HG02588 (cell line): Measurements from ENCODE around the gene PDCD7.
"Not testable (repeated sequence)": the region's sequence is repeated elsewhere in the genome, so short reads cannot be mapped to it uniquely, and the experiment has no call there.

Experiments
- ATAC-seq: cut with Tn5 transposase; IDR thresholded peaks from one replicate; pipeline ENCODE4 v1.9.1; 2021; ENCODE audit warnings: mild to moderate bottlenecking, moderate library complexity; ENCODE audit not compliant: unreplicated experiment

PDCD7 gene

DNA sequence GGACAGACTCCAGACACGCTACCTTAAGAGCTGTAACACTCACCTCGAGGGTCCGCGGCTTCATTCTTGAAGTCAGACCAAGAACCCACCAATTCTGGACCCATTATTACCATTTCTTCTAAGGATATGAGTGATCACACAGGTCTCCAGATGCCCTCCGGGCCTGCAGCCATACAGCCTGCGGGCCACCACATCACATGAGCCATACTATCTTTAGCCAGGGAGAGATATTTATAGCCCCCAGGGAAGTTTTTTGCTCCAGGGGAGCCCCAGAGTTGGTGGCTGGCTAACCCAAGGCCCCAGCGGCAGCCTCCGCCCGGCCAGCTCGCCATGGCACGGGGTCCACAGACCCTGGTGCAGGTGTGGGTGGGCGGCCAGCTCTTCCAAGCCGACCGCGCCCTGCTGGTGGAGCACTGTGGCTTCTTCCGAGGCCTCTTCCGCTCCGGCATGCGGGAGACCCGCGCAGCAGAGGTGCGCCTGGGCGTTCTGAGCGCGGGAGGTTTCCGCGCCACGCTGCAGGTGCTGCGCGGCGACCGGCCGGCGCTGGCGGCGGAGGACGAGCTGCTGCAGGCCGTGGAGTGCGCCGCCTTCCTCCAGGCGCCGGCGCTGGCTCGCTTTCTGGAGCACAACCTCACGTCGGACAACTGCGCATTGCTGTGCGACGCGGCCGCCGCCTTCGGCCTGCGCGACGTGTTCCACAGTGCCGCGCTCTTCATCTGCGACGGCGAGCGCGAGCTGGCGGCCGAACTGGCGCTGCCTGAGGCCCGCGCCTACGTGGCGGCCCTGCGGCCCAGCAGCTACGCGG lies 56.9 kb downstream of the PDCD7 start, which contains the start of gene KBTBD13:
Gene KBTBD13 (plus strand): TSS at position 261 of the 805 bp plus-strand sequence. CDS start 70 bp downstream, at position 331.
- no peak for ATAC-seq

DNA sequence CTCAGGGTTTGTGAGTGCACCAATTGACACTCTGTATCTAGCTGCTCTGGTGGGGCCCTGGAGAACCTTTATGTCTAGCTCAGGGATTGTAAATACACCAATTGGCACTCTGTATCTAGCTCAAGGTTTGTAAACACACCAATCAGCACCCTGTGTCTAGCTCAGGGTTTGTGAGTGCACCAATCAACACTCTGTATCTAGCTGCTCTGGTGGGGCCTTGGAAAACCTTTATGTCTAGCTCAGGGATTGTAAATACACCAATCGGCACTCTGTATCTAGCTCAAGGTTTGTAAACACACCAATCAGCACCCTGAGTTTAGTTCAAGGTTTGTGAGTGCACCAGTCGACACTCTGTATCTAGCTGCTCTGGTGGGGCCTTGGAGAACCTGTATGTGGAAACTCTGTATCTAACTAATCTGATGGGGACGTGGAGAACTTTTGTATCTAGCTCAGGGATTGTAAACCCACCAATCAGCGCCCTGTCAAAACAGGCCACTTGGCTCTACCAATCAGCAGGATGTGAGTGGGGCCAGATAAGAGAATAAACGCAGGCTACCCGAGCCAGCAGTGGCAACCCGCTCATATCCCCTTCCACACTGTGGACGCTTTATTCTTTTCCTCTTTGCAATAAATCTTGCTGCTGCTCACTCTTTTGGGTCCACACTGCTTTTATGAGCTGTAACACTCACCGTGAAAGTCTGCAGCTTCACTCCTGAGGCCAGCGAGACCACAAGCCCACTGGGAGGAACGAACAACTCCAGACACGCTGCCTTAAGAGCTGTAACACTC lies 57.8 kb downstream of the PDCD7 start:
- not testable (repeated sequence) for ATAC-seq

DNA sequence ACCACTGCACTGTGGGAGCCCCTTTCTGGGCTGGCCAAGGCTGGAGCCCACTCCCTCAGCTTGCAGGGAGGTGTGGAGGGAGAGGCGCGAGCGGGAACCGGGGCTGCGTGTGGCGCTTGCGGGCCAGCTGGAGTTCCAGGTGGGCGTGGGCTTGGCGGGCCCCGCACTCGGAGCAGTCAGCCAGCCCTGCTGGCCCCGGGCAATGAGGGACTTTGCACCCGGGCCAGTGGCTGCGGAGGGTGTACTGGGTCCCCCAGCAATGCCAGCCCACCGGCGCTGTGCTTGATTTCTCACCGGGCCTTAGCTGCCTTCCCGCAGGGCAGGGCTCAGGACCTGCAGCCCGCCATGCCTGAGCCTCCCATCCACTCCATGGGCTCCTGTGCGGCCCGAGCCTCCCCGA lies 58.7 kb downstream of the PDCD7 start:
- not testable (repeated sequence) for ATAC-seq

GRCh38 chr15:65072617-65073016 lies 61.0 kb downstream of the PDCD7 start:
- no peak for ATAC-seq

DNA sequence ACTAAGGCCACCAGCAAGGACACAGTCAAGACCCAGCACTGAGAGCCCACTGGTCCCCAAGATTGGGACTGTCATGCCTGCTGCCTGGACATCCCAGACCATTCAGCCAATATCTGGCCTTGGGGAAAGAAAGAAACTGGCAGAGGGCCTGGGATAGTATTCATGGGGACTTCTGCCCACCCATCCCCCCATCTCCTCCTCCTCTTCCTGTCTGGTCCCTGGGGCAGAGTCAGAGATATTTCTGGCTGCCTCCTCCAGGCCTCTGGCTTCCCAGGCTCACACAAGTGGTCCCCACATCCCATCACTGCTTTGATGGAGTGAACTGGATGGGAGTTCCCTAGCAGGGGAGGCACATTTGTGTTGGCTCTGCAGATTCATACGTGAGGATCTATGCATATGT lies 61.6 kb downstream of the PDCD7 start:
- no peak for ATAC-seq

DNA sequence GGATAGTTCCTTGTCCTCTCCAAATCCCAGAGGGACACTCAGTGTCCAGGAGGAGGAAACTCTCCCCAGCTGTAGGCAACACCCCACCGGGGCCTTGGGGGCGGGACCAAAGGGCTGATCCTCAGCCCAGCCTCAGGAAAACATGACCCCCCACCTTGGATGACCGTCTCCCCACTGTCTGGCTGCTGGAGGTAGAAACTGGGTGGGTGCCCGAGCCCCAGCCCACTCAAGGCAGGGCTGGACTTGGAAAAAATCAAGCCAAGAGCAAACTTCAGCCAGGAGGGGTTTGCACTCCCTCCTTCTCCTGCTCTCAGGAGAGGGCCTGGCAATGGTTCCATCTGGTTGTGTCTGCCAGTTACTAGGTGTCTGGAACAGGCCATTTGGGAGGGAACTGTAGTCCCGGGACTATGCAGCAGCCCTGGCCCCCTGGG lies 62.2 kb downstream of the PDCD7 start:
- no peak for ATAC-seq

- no peak for ATAC-seq
Observed at GRCh38 chr15:65069779-65070546, 63.6 kb downstream of the PDCD7 start.

DNA sequence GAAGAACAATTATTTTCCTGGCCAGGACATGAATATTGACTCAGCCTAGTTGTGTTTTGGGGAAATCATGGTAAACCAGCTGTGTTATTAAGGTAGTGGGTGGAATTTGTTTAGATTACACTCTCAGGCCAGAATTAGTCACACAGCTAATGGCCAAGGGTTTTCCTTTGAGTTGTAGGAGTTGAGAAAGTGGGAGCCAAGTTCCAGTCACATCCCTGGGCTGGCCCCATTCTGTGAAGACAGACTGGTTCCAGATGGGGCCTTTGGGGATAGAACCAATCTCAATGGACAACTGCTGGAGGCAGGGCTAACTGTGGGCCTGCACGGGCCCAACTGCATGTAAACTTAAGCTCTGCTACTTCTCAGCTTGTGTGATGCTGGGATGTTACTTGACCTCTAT lies 64.4 kb downstream of the PDCD7 start:
- ATAC-seq = no peak

- no peak for ATAC-seq
Observed at GRCh38 chr15:65068403-65068788, 65.2 kb downstream of the PDCD7 start.

GRCh38 chr15:65067645-65068402 lies 65.8 kb downstream of the PDCD7 start, which contains the start of gene RASL12:
Gene RASL12 (minus strand): TSS chr15:65067991. CDS start chr15:65067835, 156 bp downstream.
- ATAC-seq = no peak
